Testis (tissue), 3 donors: ENCODE results near the gene C6orf120. TPM values are rescaled to one million over a fixed set of nuclear protein-coding genes. Genes with fewer than 3 reads are reported as not detected.

Experiments used
- DNase-seq: peaks from one replicate; pipeline ENCODE4 v3.0.0-alpha.2; 2019
- H3K27ac ChIP-seq, 2 donors: fragments of 200-600 bp; sonication (generic); one replicate each; pipeline ENCODE4 v1.5.1; 2019
- H3K27me3 ChIP-seq: fragments of 200-600 bp; sonication (generic); one replicate; pipeline ENCODE4 v1.5.1; 2019
- H3K36me3 ChIP-seq: fragments of 200-600 bp; sonication (generic); one replicate; pipeline ENCODE4 v1.5.1; 2017; ENCODE audit warnings: low read depth; ENCODE audit errors: missing control alignments
- H3K4me1 ChIP-seq: fragments of 200-600 bp; sonication (generic); one replicate; pipeline ENCODE4 v1.5.1; 2019
- H3K4me3 ChIP-seq, 2 donors: fragments of 200-600 bp; sonication (generic); one replicate each; pipeline ENCODE4 v1.5.1; 2017 to 2019
- H3K9me3 ChIP-seq: fragments of 200-600 bp; sonication (generic); one replicate; pipeline ENCODE4 v1.5.1; 2017
- POLR2A ChIP-seq: fragments of 450-650 bp; IDR thresholded peaks from one replicate; pipeline ENCODE4 v1.6.1; 2017; ENCODE audit warnings: antibody characterized with exemption, mild to moderate bottlenecking, moderate library complexity
- whole genome bisulfite sequencing, 2 donors: methylation state at CpG; one replicate each; pipeline ENCODE4 v1.1.5; 2018; 5-methylcytosine and 5-hydroxymethylcytosine counted together
- intact Hi-C: fragments of 100-400 bp; cut with DNase I; formaldehyde crosslinking; loops from one replicate; pipeline ENCODE4 v1.15.1; 2023; ENCODE audit warnings: low total_unique reads
- polyA plus RNA-seq: library from polyadenylated mRNA; stranded (reverse); fragments of 350-450 nt; fragmentation: Illumina TruSeq; extraction: RNeasy Lipid Tissue Mini Kit (QIAGEN cat#74804); gene quantifications from one replicate; pipeline ENCODE4 v1.2.3, GENCODE V29; 2014; ENCODE audit warnings: low read depth, low replicate concordance; ENCODE audit not compliant: insufficient read depth
- total RNA-seq, 2 donors: library from RNA; depleted of rRNA; stranded (reverse); fragments of >200 nt; gene quantifications; one replicate each; pipeline ENCODE4 v1.2.3, GENCODE V29; 2016
- TF ChIP-seq, protein P1 (sequence below), 3 experiments: fragments of 450-650 bp in 2 of 3; fragments of 200-600 bp in 1 of 3; sonication (generic) in 1 of 3; IDR thresholded peaks; one replicate each; pipeline ENCODE4 v1.5.1; 2016 to 2019; ENCODE audit warnings: antibody characterized with exemption in 3 of 3, mild to moderate bottlenecking in 2 of 3, moderate library complexity in 1 of 3

The C6orf120 gene
- total and polyA plus RNA-seq, 3 donors from 2014 or later, result 16.9 to 29.9 (median 24.0) TPM

DNA sequence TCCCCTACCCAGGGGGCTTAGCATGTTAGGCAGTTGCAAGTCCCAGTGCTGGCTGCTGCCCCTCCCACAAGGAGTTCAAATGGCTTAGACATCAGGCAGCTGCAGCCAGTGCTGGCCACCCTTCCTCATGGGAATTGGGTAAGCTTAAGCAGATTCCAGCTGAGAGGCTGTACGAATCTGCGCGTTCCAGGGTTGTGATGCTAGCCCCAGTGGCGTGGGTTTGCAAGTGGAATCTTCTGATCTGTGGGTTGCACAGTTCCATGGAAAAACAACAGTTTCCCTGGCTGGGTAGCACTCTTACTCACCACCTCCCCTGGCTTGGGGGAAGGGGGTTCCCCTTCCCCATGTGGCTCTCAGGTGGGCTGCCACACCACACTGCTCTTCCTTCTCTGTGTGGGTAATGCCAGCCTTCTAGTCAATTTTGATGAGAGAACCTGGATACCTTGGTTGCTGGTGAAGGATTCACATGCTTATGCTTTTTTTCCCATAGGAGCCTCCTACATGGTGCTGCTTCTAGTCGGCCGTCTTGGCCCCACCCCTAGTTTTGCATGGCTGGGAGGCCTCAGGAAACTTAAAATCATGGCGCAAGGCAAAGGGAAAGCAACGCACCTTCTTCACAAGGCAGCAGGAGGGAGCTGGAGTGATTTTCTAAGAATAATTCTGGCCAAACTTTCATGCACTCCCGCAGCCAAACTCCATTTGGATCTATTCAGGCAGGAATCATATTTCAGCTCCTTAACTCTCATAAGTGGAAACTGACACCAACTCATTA, 36.5 kb downstream of the C6orf120 start:
- no peaks in the 10 kb centered on the region for H3K9me3 ChIP-seq
- no peak overlapping the region for H3K27ac ChIP-seq
- no peak for DNase-seq
- H3K4me1 ChIP-seq, result no peaks in the 10 kb centered on the region
- H3K36me3 ChIP-seq, result no peaks in the 10 kb centered on the region
- no peak for TF ChIP-seq POLR2A
- TF ChIP-seq, protein P1, sequence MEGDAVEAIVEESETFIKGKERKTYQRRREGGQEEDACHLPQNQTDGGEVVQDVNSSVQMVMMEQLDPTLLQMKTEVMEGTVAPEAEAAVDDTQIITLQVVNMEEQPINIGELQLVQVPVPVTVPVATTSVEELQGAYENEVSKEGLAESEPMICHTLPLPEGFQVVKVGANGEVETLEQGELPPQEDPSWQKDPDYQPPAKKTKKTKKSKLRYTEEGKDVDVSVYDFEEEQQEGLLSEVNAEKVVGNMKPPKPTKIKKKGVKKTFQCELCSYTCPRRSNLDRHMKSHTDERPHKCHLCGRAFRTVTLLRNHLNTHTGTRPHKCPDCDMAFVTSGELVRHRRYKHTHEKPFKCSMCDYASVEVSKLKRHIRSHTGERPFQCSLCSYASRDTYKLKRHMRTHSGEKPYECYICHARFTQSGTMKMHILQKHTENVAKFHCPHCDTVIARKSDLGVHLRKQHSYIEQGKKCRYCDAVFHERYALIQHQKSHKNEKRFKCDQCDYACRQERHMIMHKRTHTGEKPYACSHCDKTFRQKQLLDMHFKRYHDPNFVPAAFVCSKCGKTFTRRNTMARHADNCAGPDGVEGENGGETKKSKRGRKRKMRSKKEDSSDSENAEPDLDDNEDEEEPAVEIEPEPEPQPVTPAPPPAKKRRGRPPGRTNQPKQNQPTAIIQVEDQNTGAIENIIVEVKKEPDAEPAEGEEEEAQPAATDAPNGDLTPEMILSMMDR (IDR thresholded peaks at IDR 0.05), result no peak
- intact Hi-C loops, result no loop called here
- H3K27me3 ChIP-seq, result no peaks in the 10 kb centered on the region
- WGBS, 2 donors, result 62 to 66% methylated on average over 6 to 9 of the region's 9 CpGs
- H3K4me3 ChIP-seq, result no peak overlapping the region

DNA sequence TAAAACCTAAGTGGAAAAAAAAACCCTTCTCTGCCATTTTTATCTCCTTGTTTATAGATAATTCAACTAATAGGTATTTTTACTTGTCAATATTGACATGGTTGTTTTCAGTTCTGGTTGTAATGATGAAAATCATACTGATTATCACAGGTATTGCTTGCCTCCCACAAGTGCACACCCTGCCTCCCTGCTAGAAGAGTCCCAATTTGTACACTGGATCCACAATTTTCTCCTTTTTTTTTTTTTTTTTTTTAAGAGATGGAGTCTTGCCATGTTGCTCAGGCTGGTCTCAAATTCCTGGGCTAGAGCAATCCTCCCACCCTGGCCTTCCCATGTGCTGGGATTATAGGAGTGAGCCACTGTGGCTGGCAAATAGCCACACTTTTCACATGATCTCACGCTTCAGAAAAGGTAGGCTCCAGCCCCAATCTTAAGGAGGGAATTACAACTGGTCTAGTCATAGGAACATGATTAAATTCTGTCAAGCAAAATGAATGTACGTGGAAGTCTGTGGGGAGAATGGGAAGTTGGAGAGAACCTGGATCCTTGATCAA, 37.1 kb downstream of the C6orf120 start:
- intact Hi-C loops, result no loop called here
- Histone ChIP-seq H3K4me1 (no peaks in the 10 kb centered on the region), H3K27me3 (no peaks in the 10 kb centered on the region), H3K27ac (no peak overlapping the region), H3K4me3 (no peak overlapping the region), H3K36me3 (no peaks in the 10 kb centered on the region), H3K9me3 (no peaks in the 10 kb centered on the region)
- no peak for TF ChIP-seq POLR2A
- TF ChIP-seq, protein P1 (IDR thresholded peaks at IDR 0.05), result no peak
- DNase-seq, result no peak
- 81 to 89% methylated on average over 2 of the region's 2 CpGs for WGBS, 2 donors

DNA sequence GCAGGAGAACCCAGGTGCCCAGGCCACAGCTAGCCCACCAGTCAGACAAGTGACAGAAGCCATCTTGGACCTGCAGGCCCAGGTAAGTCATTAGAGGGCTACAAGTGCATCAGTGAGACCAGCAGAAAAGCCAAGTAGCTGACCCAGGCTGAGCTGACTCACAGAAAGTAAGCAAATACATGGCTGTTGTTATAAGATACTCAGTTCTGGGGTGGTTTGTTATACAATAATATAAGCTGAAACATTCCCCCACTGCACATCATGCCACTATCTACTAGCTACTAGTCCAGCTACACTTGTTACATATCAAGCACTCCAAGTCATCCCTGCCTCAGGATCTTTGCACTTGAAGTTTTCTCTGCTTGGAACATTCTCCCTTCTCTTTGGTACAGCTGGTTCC, 39.4 kb downstream of the C6orf120 start:
- intact Hi-C loops, result no loop called here
- H3K9me3 ChIP-seq, result no peaks in the 10 kb centered on the region
- TF ChIP-seq POLR2A, result no peak
- TF ChIP-seq, protein P1 (IDR thresholded peaks at IDR 0.05), result no peak
- DNase-seq, result no peak
- no peaks in the 10 kb centered on the region for H3K4me1 ChIP-seq
- no peak overlapping the region for H3K4me3 ChIP-seq
- H3K36me3 ChIP-seq, result no peaks in the 10 kb centered on the region
- H3K27ac ChIP-seq, result no peak overlapping the region
- no peaks in the 10 kb centered on the region for H3K27me3 ChIP-seq

DNA sequence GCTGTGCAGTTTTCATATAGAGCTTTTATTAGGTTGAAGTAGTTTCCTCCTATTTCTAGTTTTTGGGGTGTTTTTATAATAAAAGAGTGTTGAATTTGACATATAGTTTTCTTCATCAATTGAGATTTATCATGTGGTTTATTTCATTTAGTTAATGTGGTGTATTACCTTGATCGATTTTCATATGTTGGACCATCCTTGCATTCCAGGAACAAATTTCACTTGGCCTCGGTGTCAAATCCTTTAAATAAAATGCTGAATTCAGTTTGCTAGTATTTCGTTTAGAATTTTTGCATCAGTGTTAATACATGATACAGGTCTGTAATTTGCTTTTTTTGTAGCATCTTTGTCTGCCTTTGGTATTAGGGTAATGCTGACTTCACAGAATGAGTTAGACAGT, 43.5 kb downstream of the C6orf120 start:
- intact Hi-C loops, result no loop called here
- H3K27ac ChIP-seq, result no peak overlapping the region
- H3K4me3 ChIP-seq, result no peak overlapping the region
- no peak for DNase-seq
- 87 to 88% methylated on average over 3 of the region's 3 CpGs for WGBS, 2 donors
- H3K27me3 ChIP-seq, result no peaks in the 10 kb centered on the region
- no peaks in the 10 kb centered on the region for H3K9me3 ChIP-seq
- no peaks in the 10 kb centered on the region for H3K36me3 ChIP-seq
- TF ChIP-seq POLR2A, result no peak
- TF ChIP-seq, protein P1 (IDR thresholded peaks at IDR 0.05), result no peak
- H3K4me1 ChIP-seq, result peaks cover 5% of the 10 kb centered on the region

DNA sequence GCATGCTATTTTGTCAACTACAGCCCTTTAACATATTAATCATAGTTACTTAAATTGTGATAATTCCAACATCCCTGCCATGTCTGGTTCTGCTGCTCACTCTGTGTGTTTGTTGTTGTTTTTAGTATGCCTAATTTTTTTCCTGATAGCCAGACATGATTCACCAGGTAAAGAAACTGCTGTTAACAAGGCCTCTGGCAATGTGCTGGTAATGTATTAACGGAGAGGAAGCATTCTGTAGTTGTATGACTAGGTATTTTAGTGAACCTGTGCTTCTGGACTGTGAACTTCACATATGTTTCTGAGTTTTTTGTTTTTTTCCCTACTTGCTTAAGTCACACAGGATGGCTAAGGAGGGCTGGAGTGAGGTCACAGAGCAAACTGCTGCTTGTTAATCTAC, 44.6 kb downstream of the C6orf120 start:
- Histone ChIP-seq H3K4me3 (no peak overlapping the region), H3K36me3 (no peaks in the 10 kb centered on the region), H3K27ac (no peak overlapping the region), H3K9me3 (no peaks in the 10 kb centered on the region), H3K4me1 (peaks cover 8% of the 10 kb centered on the region), H3K27me3 (no peaks in the 10 kb centered on the region)
- intact Hi-C loops, result no loop called here
- DNase-seq, result no peak
- WGBS, 2 donors, result 79 to 85% methylated on average over 1 of the region's 1 CpG
- TF ChIP-seq, protein P1 (IDR thresholded peaks at IDR 0.05), result no peak
- no peak for TF ChIP-seq POLR2A
